ENCODE measurements around the gene HEXIM2. TPM values are rescaled to one million over a fixed set of nuclear protein-coding genes. Genes with fewer than 3 reads are reported as not detected.

The HEXIM2 gene
- total and polyA plus RNA-seq, 2 of the 13 experiments (the other 11 are each of a cell fraction or from before 2014, with no cell fraction given), result 27.1 to 32.4 TPM

GRCh38 chr17:45127548-45128300 is 34.0 kb upstream of the HEXIM2 start (continued):
- TF ChIP-seq ZHX1 (CRISPR knock-in tag; IDR thresholded peaks at IDR 0.05; ENCODE audit: low read depth) (no peak; the same call in 1 of the 2 replicates), RARG (CRISPR knock-in tag; IDR thresholded peaks at IDR 0.05; ENCODE audit: low read depth) (no peak), ZNF207 (IDR thresholded peaks at IDR 0.05; ENCODE audit: borderline replicate concordance) (no peak), SP4 (CRISPR knock-in tag; IDR thresholded peaks at IDR 0.05) (no peak), FOXP1 (IDR thresholded peaks at IDR 0.05) (peak; percentile 53; the same call in 1 of the 2 replicates), FOXP1 (CRISPR knock-in tag; IDR thresholded peaks at IDR 0.05) (no peak), MIER3 (CRISPR knock-in tag; IDR thresholded peaks at IDR 0.05; ENCODE audit: borderline replicate concordance) (0 out of 2 replicates have a peak, but pooled peaks have one; percentile 27), ZNF276 (CRISPR knock-in tag; IDR thresholded peaks at IDR 0.05; ENCODE audit: low read depth) (no peak), EED (CRISPR knock-in tag; IDR thresholded peaks at IDR 0.05) (no peak), SRY (CRISPR knock-in tag; IDR thresholded peaks at IDR 0.05) (no peak), ZNF557 (CRISPR knock-in tag; IDR thresholded peaks at IDR 0.05) (no peak), MED8 (CRISPR knock-in tag; IDR thresholded peaks at IDR 0.05; ENCODE audit: insufficient replicate concordance) (no peak), HMG20A (CRISPR knock-in tag; IDR thresholded peaks at IDR 0.05; ENCODE audit: borderline replicate concordance) (peak; percentile 39; the same call in 1 of the 2 replicates), ZNF570 (CRISPR knock-in tag; IDR thresholded peaks at IDR 0.05; ENCODE audit: borderline replicate concordance) (no peak), ARHGAP35 (CRISPR knock-in tag; IDR thresholded peaks at IDR 0.05; ENCODE audit: borderline replicate concordance) (no peak; the same call in 1 of the 2 replicates), PRMT3 (CRISPR knock-in tag; IDR thresholded peaks at IDR 0.05; ENCODE audit: borderline replicate concordance, low read depth) (no peak), ZBTB7B (CRISPR knock-in tag; IDR thresholded peaks at IDR 0.05) (peak; percentile 96), ZNF446 (CRISPR knock-in tag; IDR thresholded peaks at IDR 0.05) (no peak), ZFP36L1 (CRISPR knock-in tag; IDR thresholded peaks at IDR 0.05) (no peak), MYC (CRISPR knock-in tag; IDR thresholded peaks at IDR 0.05; ENCODE audit: borderline replicate concordance) (peak; percentile 66; the same call in 1 of the 2 replicates)
- TF ChIP-seq, protein P1, sequence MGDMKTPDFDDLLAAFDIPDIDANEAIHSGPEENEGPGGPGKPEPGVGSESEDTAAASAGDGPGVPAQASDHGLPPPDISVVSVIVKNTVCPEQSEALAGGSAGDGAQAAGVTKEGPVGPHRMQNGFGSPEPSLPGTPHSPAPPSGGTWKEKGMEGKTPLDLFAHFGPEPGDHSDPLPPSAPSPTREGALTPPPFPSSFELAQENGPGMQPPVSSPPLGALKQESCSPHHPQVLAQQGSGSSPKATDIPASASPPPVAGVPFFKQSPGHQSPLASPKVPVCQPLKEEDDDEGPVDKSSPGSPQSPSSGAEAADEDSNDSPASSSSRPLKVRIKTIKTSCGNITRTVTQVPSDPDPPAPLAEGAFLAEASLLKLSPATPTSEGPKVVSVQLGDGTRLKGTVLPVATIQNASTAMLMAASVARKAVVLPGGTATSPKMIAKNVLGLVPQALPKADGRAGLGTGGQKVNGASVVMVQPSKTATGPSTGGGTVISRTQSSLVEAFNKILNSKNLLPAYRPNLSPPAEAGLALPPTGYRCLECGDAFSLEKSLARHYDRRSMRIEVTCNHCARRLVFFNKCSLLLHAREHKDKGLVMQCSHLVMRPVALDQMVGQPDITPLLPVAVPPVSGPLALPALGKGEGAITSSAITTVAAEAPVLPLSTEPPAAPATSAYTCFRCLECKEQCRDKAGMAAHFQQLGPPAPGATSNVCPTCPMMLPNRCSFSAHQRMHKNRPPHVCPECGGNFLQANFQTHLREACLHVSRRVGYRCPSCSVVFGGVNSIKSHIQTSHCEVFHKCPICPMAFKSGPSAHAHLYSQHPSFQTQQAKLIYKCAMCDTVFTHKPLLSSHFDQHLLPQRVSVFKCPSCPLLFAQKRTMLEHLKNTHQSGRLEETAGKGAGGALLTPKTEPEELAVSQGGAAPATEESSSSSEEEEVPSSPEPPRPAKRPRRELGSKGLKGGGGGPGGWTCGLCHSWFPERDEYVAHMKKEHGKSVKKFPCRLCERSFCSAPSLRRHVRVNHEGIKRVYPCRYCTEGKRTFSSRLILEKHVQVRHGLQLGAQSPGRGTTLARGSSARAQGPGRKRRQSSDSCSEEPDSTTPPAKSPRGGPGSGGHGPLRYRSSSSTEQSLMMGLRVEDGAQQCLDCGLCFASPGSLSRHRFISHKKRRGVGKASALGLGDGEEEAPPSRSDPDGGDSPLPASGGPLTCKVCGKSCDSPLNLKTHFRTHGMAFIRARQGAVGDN (CRISPR knock-in tag; IDR thresholded peaks at IDR 0.05), result peak; percentile 87
